PC-3 (cell line): ENCODE results near the gene DCAF8. TPM values are rescaled to one million over a fixed set of nuclear protein-coding genes. Genes with fewer than 3 reads are reported as not detected.

Experiments used
- ATAC-seq: fragments of 200-7000 bp; cut with Tn5 transposase; 2 replicates; pipeline ENCODE4 v1.9.1; 2020; ENCODE audit warnings: mild to moderate bottlenecking, moderate library complexity
- BruUV-seq: library from RNA; stranded (reverse); fragments of 400-500 nt; replicated peaks from 2 replicates; lab custom pipeline; 2021; lab: Mats Ljungman, UMichigan
- CTCF ChIA-PET: fragments of 300-600 bp; sonication (Branson Sonifier 250); formaldehyde crosslinking; loops from one replicate; lab custom pipeline; 2022; ENCODE audit warnings: antibody characterized with exemption; lab: Charles Lee
- POLR2A ChIA-PET: fragments of 300-600 bp; sonication (Branson Sonifier 250); formaldehyde crosslinking; loops from one replicate; lab custom pipeline; 2022; ENCODE audit warnings: antibody characterized with exemption; ENCODE audit not compliant: unreplicated experiment; lab: Charles Lee
- DNase-seq: peaks from one replicate; pipeline ENCODE4 v3.0.0-alpha.2; 2015
- H2AFZ ChIP-seq: fragments of 300-600 bp; sonication (generic); 2 replicates; pipeline ENCODE4 v1.6.0; 2016; ENCODE audit warnings: antibody characterized with exemption, low read length
- H3F3A ChIP-seq: fragments of 300-600 bp; sonication (generic); one replicate; pipeline ENCODE4 v1.6.0; 2017; ENCODE audit warnings: antibody characterized with exemption, low read length, control low read depth, mild to moderate bottlenecking; ENCODE audit not compliant: unreplicated experiment
- H3K27ac ChIP-seq: fragments of 300-600 bp; sonication (generic); 2 replicates; pipeline ENCODE4 v1.5.1; 2016; ENCODE audit warnings: mild to moderate bottlenecking, low read length
- H3K27me3 ChIP-seq: fragments of 300-600 bp; sonication (generic); 2 replicates; pipeline ENCODE4 v1.6.1; 2016; ENCODE audit warnings: low read length, mixed read lengths
- H3K36me3 ChIP-seq: fragments of 300-600 bp; sonication (generic); 2 replicates; pipeline ENCODE4 v1.6.1; 2016; ENCODE audit warnings: low read depth, mixed run types, low read length, mixed read lengths
- H3K4me1 ChIP-seq: fragments of 300-600 bp; sonication (generic); 2 replicates; pipeline ENCODE4 v1.5.1; 2016; ENCODE audit warnings: low read length; ENCODE audit not compliant: insufficient read depth
- H3K4me2 ChIP-seq: fragments of 300-600 bp; sonication (generic); 2 replicates; pipeline ENCODE4 v1.6.0; 2016; ENCODE audit warnings: low read length
- H3K4me3 ChIP-seq: fragments of 300-600 bp; sonication (generic); 2 replicates; pipeline ENCODE4 v1.5.1; 2016; ENCODE audit warnings: mild to moderate bottlenecking, low read length, mixed read lengths
- H3K79me2 ChIP-seq: fragments of 300-600 bp; sonication (generic); 2 replicates; pipeline ENCODE4 v1.6.1; 2017; ENCODE audit warnings: low read length, mixed read lengths
- H3K9ac ChIP-seq: fragments of 300-600 bp; sonication (generic); 2 replicates; pipeline ENCODE4 v1.6.0; 2016; ENCODE audit warnings: mild to moderate bottlenecking, low read length
- H3K9me2 ChIP-seq: fragments of 300-600 bp; sonication (generic); replicated peaks from 2 replicates; pipeline ENCODE4 v1.6.1; 2016; ENCODE audit warnings: mixed run types, low read length, mixed read lengths
- H3K9me3 ChIP-seq: fragments of 300-600 bp; sonication (generic); 2 replicates; pipeline ENCODE4 v1.6.1; 2016; ENCODE audit warnings: low read length, mixed read lengths
- H4K20me1 ChIP-seq: fragments of 300-600 bp; sonication (generic); 2 replicates; pipeline ENCODE4 v1.6.1; 2016; ENCODE audit warnings: low read length, mixed read lengths
- CTCF ChIP-seq: fragments of 300-600 bp; sonication (generic); conservative IDR thresholded peaks from 2 replicates; pipeline ENCODE4 v1.5.1; 2017; ENCODE audit warnings: antibody characterized with exemption, low read depth, mild to moderate bottlenecking, low read length
- EZH2 ChIP-seq: fragments of 300-600 bp; sonication (generic); IDR thresholded peaks from one replicate; pipeline ENCODE4 v1.6.1; 2017; ENCODE audit warnings: antibody characterized with exemption, mild to moderate bottlenecking, low read length; ENCODE audit not compliant: unreplicated experiment
- EZH2phosphoT487 ChIP-seq: fragments of 300-600 bp; sonication (generic); IDR thresholded peaks from 2 replicates; pipeline ENCODE4 v1.6.1; 2018; ENCODE audit warnings: mild to moderate bottlenecking, antibody characterized with exemption, low read length, borderline replicate concordance
- intact Hi-C: fragments of 100-400 bp; cut with micrococcal nuclease; formaldehyde crosslinking; loops from 2 replicates; pipeline ENCODE4 v1.9.0; 2023
- total RNA-seq: library from RNA; depleted of rRNA; stranded (reverse); fragments of >200 nt; gene quantifications from 2 replicates; pipeline ENCODE4 v1.2.3, GENCODE V29; 2014

DCAF8 gene
- total RNA-seq, 1 experiment from 2014 or later = 122 TPM

- Histone ChIP-seq H4K20me1 (no peaks in the 10 kb centered on the region), H3K9me2 (no peaks in the 10 kb centered on the region), H3K4me1 (no peaks in the 10 kb centered on the region), H3K4me3 (no peak overlapping the region), H3K9ac (no peak overlapping the region), H3K27me3 (no peaks in the 10 kb centered on the region), H2AFZ (no peak overlapping the region), H3K4me2 (no peak overlapping the region), H3K79me2 (no peaks in the 10 kb centered on the region), H3K9me3 (no peaks in the 10 kb centered on the region), H3F3A (no peaks in the 10 kb centered on the region), H3K27ac (no peak overlapping the region), H3K36me3 (peaks cover 76% of the 10 kb centered on the region)
- ATAC-seq = no peak
- TF ChIP-seq EZH2phosphoT487 (no peak), CTCF (no peak), EZH2 (no peak)
- POLR2A ChIA-PET = no interaction called here
- DNase-seq = peak; percentile 43
- CTCF ChIA-PET = no interaction called here
- intact Hi-C loops = no loop called here
- BruUV-seq = no TSS peak
Measured at GRCh38 chr1:160309185-160309557, 46.8 kb upstream of the DCAF8 start.

DNA sequence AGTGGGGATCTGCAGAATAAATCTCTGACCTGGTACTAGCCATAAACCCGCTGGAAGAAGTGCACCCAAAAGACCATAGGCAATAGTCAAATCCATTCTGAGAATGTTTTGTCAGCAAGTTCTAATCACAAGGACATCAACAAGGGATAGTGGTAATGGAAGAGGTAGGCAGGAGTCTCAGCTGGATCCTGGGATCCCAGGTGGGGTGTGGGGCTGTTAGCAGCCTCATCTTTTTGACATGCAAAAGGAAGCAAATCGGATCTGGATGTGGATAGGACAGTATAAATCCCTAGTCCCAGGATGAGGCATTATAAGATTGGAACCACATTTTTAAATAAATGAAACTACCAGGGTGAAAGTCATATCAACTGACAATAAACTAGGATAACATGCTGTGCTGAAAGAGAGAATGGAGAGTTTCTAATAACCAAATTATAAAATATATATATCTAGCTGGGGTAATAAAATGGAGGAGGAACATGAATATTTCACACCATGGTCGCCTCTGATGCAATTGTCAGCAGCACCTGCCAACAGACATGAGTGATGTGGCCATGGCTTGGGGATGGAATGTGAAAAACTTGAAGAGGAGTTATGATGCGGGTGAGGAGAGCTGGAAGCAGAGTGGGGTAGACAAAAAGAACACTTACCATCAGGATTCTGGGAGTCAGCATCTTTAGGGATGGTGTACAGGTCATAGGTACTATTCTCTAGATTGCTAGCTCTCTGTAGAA is 46.3 kb upstream of the DCAF8 start:
- Histone ChIP-seq H3K9me3 (no peaks in the 10 kb centered on the region), H3K4me2 (no peak overlapping the region), H3K27ac (no peak overlapping the region), H4K20me1 (no peaks in the 10 kb centered on the region), H3K9me2 (no peaks in the 10 kb centered on the region), H2AFZ (no peak overlapping the region), H3K79me2 (no peaks in the 10 kb centered on the region), H3F3A (no peaks in the 10 kb centered on the region), H3K4me1 (no peaks in the 10 kb centered on the region), H3K9ac (no peak overlapping the region), H3K27me3 (no peaks in the 10 kb centered on the region), H3K36me3 (peaks cover 73% of the 10 kb centered on the region), H3K4me3 (no peak overlapping the region)
- no TSS peak for BruUV-seq
- ATAC-seq (no peak), DNase-seq (no peak)
- ChIA-PET CTCF (no interaction called here), POLR2A (no interaction called here)
- TF ChIP-seq EZH2phosphoT487 (no peak), CTCF (no peak), EZH2 (no peak)
- intact Hi-C loops = no loop called here

DNA sequence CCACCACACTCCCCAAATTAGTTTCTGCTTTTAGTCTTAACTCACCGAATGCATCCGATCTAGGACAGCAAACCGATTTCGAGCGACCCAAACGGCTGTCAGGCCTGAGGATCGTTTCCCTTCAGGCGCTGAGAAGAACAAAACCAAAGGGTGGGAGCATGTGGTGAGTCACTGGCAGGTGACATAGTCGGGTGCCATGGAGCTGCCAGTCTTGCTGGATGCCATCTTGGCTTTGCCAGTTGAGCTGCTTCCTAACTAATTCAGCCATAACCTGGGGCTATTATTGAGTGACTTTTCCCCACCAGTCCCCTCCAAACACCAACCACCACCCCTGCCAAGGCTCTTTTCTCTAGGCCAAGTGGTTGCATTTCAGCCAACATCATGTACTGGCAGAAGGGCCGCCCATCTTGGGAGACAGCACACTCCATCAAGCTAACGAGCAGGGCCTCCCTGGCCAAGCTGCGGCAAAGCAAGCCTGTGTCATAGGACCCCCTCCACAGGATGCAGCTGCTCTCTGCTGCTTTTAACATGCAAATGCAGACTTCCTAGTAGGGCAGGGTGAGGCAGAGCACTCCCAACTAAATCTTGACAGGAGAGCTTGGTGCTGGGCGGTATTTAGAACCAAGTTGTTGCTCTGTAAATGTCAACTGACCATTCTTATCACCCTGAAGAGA is 44.9 kb upstream of the DCAF8 start:
- no peak overlapping the region for H2AFZ ChIP-seq
- no peaks in the 10 kb centered on the region for H4K20me1 ChIP-seq
- no peaks in the 10 kb centered on the region for H3K9me2 ChIP-seq
- H3K9me3 ChIP-seq = no peaks in the 10 kb centered on the region
- no TSS peak for BruUV-seq
- H3K4me1 ChIP-seq = no peaks in the 10 kb centered on the region
- intact Hi-C loops = no loop called here
- no peak overlapping the region for H3K4me3 ChIP-seq
- H3K36me3 ChIP-seq = peaks cover 72% of the 10 kb centered on the region
- ATAC-seq (no peak), DNase-seq (no peak)
- no peak overlapping the region for H3K4me2 ChIP-seq
- no peak overlapping the region for H3K27ac ChIP-seq
- H3K27me3 ChIP-seq = no peaks in the 10 kb centered on the region
- H3K9ac ChIP-seq = no peak overlapping the region
- H3K79me2 ChIP-seq = no peaks in the 10 kb centered on the region
- ChIA-PET CTCF (no interaction called here), POLR2A (no interaction called here)
- no peak for TF ChIP-seq EZH2
- no peak for TF ChIP-seq CTCF
- no peak for TF ChIP-seq EZH2phosphoT487
- H3F3A ChIP-seq = no peaks in the 10 kb centered on the region
